HK-2 (cell line): ENCODE results near the gene QRICH2.
"Not testable (repeated sequence)": the region's sequence is repeated elsewhere in the genome, so short reads cannot be mapped to it uniquely, and the experiment has no call there.

ENCODE experiments used
- DNase-seq: peaks from one replicate; pipeline ENCODE4 v3.0.0-alpha.2; 2018; ENCODE audit not compliant: unreplicated experiment

The QRICH2 gene

DNA sequence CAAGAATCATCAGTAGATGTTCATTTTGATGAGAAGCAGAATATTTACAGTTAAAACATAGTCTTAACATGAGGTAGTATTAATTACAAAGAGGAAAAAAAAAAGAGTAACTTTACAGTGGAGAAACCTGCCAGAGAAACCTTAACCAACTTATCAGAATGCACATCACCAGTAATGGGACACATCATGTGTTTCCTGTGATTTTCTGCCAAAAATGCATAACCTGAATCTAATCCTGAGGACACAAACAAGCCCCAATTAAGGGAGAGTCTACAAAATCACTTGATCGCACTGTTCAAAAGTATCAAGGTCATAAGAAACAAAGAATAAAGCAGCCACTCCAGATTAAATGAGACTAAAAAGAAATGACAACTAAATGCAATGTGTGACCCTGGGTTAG is 18.2 kb upstream of the QRICH2 start:
- DNase-seq = no peak

DNA sequence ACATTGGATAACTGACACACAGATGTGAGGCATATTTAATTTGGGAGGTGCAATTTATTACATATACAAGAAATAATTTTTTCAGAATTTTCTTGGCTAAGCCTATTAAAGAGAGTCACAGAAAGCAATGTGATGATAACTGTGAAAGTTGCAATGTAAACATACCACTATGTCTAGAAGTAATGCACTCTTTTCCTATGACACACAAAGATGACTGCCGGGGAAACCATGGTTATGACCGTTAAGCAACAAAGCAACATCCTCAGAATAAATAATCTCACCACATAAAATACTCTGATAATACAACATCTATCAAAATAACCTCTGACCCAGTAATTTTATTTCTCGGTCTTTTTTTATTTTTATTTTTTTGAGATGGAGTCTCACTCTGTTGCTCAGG is 10.5 kb upstream of the QRICH2 start:
- no peak for DNase-seq

GRCh38 chr17:76317535-76317934 is 9.5 kb upstream of the QRICH2 start:
- DNase-seq = no peak

DNA sequence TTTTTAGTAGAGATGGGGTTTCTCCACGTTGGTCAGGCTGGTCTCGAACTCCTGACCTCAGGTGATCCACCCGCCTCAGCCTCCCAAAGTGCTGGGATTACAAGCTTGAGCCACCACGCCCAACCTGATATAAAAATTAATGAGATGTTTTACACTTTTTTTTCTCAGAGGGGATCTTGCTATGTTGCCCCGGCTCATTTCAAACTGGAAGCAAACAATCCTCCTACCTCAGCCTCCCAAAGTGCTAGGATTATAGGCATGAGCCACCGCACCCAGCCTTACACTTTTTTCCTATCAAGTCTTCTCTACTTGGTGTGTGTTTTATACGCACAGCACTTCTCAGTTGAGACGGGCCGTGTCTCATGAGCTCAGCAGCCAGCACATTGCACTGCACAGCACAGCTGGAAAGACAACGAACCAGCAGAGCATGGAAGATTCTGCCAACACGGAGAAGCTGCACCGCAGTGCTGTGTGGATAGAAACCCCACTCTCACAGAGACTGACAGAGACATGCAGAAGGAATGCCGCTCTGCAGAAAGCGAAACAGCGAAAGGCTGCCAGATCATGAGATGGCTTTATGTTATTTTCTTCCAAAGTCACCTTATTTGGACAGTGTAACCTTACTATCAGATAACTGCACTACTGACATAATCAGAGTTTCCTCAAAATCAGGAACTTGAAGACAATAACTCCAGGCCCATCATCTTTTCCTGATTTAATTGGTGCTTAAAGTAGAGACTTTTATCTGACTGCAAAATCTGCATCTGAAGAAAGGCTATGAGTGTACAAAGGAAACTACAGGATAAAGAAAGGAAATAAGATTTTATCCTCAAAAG is 6.5 kb upstream of the QRICH2 start:
- no peak for DNase-seq

GRCh38 chr17:76312735-76313134 is 4.7 kb upstream of the QRICH2 start:
- DNase-seq = no peak

DNA sequence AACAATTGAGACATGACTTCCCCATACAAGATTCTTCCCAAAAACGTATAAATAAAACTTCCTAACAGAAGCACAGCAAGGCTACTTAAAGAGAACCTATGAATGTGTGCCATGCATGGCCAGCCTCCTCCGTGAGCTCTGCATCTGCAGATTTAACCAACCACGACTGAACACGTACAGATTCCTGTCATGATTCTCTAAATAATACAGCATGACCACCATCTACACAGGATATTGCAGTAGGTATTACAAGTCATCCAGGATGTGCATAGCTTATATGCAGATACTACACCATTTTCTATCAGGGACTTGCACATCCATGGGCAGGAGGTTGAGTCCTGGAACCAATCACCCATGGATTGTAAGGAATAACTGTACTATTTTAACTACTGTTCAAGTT is 1.4 kb upstream of the QRICH2 start:
- no peak for DNase-seq

DNA sequence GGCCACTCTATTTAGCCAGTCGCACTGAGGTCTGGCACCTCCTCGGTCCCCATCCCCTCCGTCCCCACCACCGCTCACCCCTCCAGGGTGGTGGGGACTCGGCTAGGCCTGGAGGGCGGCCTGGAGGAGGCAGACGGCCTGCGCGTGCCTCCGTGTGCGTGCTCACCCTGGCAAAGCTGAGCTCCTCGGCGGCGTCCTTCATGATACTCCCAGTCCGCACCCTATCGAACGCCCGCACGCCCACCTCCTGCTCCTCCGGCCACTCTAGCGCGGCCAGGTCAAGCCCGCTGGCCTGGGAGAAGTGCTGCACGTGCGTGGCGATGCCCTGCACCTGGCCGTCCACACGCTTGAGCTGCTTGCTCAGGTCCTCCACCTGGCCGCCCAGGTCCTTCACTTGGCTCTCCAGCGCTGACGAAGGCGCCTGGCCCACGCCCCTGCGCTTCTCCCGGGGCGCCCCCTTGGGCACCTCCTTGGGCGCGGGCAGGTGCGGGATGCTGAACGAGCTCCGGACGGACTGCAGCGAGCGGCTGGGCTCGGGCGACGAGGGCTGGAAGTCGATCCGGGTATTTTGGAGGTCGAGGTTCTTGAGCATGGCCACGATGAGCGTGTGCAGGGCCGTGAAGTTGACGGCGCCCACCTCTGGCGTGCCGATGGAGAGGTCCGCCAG is 644 bp downstream of the QRICH2 start:
- DNase-seq = no peak

DNA sequence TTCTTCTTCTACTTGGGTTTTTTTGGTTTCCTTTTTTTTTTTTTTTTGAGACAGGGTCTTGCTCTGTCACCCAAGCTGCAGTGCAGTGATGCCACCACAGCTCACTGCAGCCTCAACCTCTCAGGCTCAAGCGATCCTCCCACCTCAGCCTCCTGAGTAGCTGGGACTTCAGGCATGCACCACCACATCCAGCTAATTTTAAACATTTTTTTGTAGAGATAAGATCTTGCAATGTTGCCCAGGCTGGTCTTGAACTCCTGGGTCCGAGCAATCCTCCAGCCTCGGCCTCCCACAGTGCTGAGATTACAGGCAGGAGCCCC is 3.0 kb downstream of the QRICH2 start:
- not testable (repeated sequence) for DNase-seq

DNA sequence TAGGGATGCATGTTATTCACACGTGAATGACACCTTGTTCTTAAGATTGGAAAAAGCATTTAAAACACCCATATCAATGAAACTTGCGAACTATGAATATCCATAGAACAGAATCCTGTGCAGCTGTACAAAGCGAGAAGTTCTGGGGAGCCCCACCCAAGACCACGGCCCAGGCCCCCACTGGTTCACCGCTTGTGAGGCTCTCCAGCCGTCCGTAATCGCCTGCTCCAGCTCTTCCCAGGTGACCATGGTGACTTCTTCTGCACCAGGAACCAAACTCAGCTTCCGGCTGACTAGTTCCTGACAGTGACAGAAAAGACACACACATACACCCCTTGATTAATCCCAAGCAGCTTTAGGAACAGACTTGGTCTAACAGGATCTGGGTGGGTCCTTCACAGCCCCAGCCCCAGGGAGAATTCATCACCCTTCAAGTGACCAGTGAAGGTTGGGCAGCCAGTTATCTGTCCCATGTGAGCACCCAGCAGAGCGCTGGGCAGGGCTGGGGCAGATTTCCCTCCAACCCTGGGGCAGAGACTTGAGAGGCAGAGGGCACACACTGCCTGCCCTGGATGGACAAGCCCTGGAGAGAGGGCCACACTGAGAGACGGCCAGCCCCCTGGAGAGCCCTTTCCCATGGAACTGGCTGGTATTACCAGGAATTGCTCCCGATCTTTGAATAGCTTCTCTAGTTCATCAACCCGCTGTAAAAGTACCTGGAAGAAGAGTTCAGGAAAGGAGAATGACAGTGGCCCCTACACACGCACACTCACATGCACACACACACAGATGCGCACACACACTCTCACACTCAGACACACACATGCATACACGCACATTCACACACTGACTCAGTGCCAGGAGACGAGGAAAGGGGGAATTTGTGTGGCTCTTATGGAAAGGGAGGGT is 3.6 kb downstream of the QRICH2 start:
- DNase-seq = no peak

GRCh38 chr17:76297436-76297835 is 10.6 kb downstream of the QRICH2 start:
- DNase-seq = no peak

GRCh38 chr17:76296889-76297288 is 11.2 kb downstream of the QRICH2 start:
- DNase-seq = no peak

- no peak for DNase-seq
Observed at GRCh38 chr17:76296186-76296585, 11.9 kb downstream of the QRICH2 start.

GRCh38 chr17:76293106-76293505 is 15.0 kb downstream of the QRICH2 start:
- DNase-seq = no peak

DNA sequence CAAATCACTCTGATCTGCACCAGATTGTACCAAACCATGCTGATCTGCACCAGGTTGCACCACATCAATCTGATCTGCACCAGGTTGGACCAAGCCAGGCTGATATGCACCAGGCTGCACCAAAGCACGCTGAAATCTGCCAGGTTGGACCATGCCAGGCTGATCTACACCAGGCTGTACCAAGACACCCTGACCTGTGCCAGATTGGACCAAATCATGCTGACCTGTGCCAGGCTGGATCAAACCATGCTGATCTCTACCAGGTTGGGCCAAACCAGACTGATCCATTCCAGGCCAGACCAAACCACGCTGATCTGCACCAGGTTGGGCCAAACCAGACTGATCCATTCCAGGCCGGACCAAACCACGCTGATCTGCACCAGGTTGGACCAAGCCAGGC is 15.5 kb downstream of the QRICH2 start:
- no peak for DNase-seq

DNA sequence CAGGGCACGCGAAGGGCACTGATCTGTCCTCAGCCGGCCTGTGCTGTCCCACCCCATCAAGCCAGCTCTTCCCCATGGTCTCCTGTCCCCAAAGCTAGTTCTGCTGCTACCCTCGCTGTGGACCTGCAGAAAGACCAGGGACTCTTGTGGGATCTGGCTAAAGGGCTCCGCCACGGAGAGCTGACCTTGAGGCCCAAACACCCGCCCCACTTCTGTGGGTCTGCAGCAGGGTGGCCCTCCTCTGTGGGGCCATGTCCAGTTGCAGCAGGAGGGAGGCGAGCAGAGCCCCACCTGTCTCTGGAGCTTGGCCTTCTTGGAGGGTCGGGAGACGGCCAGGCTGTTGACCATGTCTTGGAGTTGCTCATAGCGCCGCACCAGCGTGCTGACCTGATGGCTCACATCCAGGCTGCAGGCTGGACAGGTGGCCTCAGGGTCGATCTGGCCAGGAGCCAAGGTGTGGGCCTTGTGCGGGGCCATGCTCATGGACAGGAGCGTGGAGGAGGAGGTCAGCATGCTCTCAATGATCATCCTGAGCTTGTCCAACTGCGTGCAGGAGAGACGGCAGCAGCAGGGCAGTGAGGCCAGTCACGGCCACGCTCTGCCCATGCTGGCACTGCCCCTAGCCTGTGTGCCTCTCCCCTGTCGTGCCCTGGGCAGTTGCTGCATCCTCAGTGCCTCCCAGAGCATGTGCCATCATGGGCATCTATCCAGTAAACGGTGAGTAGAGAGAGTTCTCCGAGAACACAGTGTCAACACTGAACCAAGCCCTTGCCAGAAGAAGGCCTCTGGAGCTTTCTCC is 26.3 kb downstream of the QRICH2 start:
- DNase-seq = no peak

GRCh38 chr17:76280650-76281049 is 27.4 kb downstream of the QRICH2 start:
- DNase-seq = no peak

DNA sequence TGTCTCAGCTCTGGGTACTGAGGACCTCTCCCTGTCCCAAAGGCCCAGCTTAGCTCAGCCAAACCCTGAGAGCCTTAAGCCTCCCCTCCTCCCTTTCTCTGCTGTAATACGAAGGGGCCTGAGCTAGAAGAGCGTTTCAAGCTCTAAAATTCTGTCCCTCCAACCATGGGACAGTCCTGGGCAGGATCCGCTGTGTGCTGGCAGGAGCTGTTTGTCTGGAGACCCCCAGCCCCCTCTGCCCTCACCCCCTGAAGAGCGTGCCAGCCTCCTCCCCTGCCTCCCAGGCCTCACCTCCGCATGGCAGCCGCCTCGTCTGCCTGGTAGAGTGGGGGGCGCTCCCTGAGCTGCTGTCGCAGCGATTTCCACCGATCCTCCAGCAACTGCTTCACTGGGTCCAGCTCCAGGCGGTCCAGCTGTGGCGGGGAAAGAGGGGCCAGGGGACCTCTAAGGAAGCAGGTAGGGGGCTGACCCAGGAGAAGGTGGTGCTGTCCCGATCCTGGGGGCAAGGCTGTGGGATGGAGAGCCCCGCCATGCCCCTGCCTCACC is 28.3 kb downstream of the QRICH2 start:
- no peak for DNase-seq

DNA sequence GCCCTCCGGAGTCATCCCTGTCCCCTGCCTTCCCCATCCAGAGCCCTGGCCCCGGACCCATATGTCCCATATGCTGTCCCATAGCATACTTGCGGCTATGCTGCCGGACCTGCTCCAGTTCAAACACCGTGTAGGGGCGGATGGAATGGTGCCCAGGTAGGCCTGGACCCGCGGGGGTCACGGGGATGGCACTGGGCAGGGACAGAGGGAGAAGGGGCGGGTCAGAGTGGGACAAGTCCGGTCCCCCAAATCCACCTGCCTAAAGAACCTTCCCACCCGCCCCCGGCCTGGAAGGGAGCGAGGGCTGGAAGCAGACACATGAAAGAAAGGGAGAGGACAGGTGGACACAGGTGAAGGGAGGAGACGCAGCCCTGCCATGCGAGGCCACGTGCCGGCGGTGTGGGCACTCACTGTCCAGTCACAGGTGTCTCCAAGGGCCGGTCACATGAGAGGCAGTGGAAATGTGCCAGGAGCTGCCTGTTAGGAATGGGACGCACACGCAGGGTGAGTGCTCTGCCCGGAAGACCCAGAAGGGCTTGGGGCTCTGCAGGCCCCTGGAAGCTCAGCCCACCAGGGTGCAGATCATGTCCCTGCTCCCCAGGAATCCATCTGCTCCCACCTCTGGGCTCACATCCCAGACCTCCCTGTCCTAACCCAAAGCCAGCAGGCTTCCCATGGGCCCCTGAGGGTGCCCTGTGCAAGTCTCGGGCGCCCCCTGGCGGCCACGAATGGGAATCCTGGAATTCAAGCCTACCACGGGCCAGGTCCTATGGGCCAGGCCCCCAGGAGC is 28.9 kb downstream of the QRICH2 start:
- peak; percentile 86 for DNase-seq

GRCh38 chr17:76278268-76278908 is 29.7 kb downstream of the QRICH2 start:
- DNase-seq = no peak
